ENCODE data around the gene ABCC9.

The ABCC9 gene

GRCh38 chr12:21962236-21962635 is 21.0 kb upstream of the ABCC9 start:
- 100% methylated on average over 4 of the region's 5 CpGs for WGBS (ENCODE audit: insufficient coverage)
- Histone ChIP-seq H3K36me3 (ENCODE audit: control insufficient read depth in 4 of 4, insufficient read depth in 4 of 4, low read length in 3 of 4) (no peaks in the 10 kb centered on the region), H3K4me3 (ENCODE audit: control insufficient read depth in 1 of 7, extremely low read depth in 1 of 7, insufficient read depth in 4 of 7, low read depth in 2 of 7, low read length in 6 of 7) (no peak overlapping the region), H3K9me3 (ENCODE audit: control extremely low read depth in 1 of 5, control insufficient read depth in 4 of 5, insufficient read depth in 2 of 5, low read depth in 1 of 5, low read length in 4 of 5) (peaks cover 0 to 3% (median 2%) of the 10 kb centered on the region in 5 experiments), H3K27me3 (replicated peaks in 2 of 5; ENCODE audit: control insufficient read depth in 4 of 5, insufficient read depth in 5 of 5, low read length in 4 of 5) (no peaks in the 10 kb centered on the region), H3K4me1 (ENCODE audit: control extremely low read depth in 1 of 4, control insufficient read depth in 4 of 4, insufficient read depth in 4 of 4, low read length in 3 of 4) (no peaks in the 10 kb centered on the region), H3K27ac (ENCODE audit: insufficient read depth in 1 of 2, low read depth in 1 of 2, low read length in 2 of 2, poor library complexity in 1 of 2, severe bottlenecking in 2 of 2) (no peak overlapping the region)
- ChIA-PET CTCF (no interaction called here), POLR2A (no interaction called here)
- no peak for DNase-seq

- Histone ChIP-seq H3K36me3 (ENCODE audit: control insufficient read depth in 4 of 4, insufficient read depth in 4 of 4, low read length in 3 of 4) (no peaks in the 10 kb centered on the region), H3K4me1 (ENCODE audit: control extremely low read depth in 1 of 4, control insufficient read depth in 4 of 4, insufficient read depth in 4 of 4, low read length in 3 of 4) (no peaks in the 10 kb centered on the region), H3K9me3 (ENCODE audit: control extremely low read depth in 1 of 5, control insufficient read depth in 4 of 5, insufficient read depth in 2 of 5, low read depth in 1 of 5, low read length in 4 of 5) (peaks cover 0 to 26% (median 7%) of the 10 kb centered on the region in 5 experiments), H3K27me3 (replicated peaks in 2 of 5; ENCODE audit: control insufficient read depth in 4 of 5, insufficient read depth in 5 of 5, low read length in 4 of 5) (peaks cover 0 to 2% (median 0%) of the 10 kb centered on the region in 5 experiments), H3K4me3 (ENCODE audit: control insufficient read depth in 1 of 7, extremely low read depth in 1 of 7, insufficient read depth in 4 of 7, low read depth in 2 of 7, low read length in 6 of 7) (no peak overlapping the region), H3K27ac (ENCODE audit: insufficient read depth in 1 of 2, low read depth in 1 of 2, low read length in 2 of 2, poor library complexity in 1 of 2, severe bottlenecking in 2 of 2) (no peak overlapping the region)
- ChIA-PET POLR2A (no interaction called here), CTCF (no interaction called here)
- no peak for DNase-seq
- no CpG with 5 or more reads among the region's 1 CpG for WGBS (ENCODE audit: insufficient coverage)
Observed at GRCh38 chr12:21950649-21951048, 9.4 kb upstream of the ABCC9 start.

GRCh38 chr12:21949036-21949435 is 7.8 kb upstream of the ABCC9 start:
- Histone ChIP-seq H3K27ac (ENCODE audit: insufficient read depth in 1 of 2, low read depth in 1 of 2, low read length in 2 of 2, poor library complexity in 1 of 2, severe bottlenecking in 2 of 2) (no peak overlapping the region), H3K4me3 (ENCODE audit: control insufficient read depth in 1 of 7, extremely low read depth in 1 of 7, insufficient read depth in 4 of 7, low read depth in 2 of 7, low read length in 6 of 7) (no peak overlapping the region), H3K36me3 (ENCODE audit: control insufficient read depth in 4 of 4, insufficient read depth in 4 of 4, low read length in 3 of 4) (no peaks in the 10 kb centered on the region), H3K9me3 (ENCODE audit: control extremely low read depth in 1 of 5, control insufficient read depth in 4 of 5, insufficient read depth in 2 of 5, low read depth in 1 of 5, low read length in 4 of 5) (peaks cover 0 to 29% (median 7%) of the 10 kb centered on the region in 5 experiments), H3K27me3 (replicated peaks in 2 of 5; ENCODE audit: control insufficient read depth in 4 of 5, insufficient read depth in 5 of 5, low read length in 4 of 5) (peaks cover 0 to 2% (median 0%) of the 10 kb centered on the region in 5 experiments), H3K4me1 (ENCODE audit: control extremely low read depth in 1 of 4, control insufficient read depth in 4 of 4, insufficient read depth in 4 of 4, low read length in 3 of 4) (no peaks in the 10 kb centered on the region)
- no CpG with 5 or more reads among the region's 1 CpG for WGBS (ENCODE audit: insufficient coverage)
- ChIA-PET POLR2A (no interaction called here), CTCF (no interaction called here)
- no peak for DNase-seq

GRCh38 chr12:21946983-21947382 is 5.8 kb upstream of the ABCC9 start:
- CTCF ChIA-PET = interaction anchor here (1.2 kb wide), 1 partner anchor 10 kb away, joined by 5 read pairs; no protein-coding TSS in a partner anchor

GRCh38 chr12:21945002-21945401 is 3.8 kb upstream of the ABCC9 start:
- CTCF ChIA-PET = no interaction called here
- Histone ChIP-seq H3K27me3 (replicated peaks in 2 of 5; ENCODE audit: control insufficient read depth in 4 of 5, insufficient read depth in 5 of 5, low read length in 4 of 5) (peaks cover 14 to 40% (median 18%) of the 10 kb centered on the region in 5 experiments), H3K4me3 (ENCODE audit: control insufficient read depth in 1 of 7, extremely low read depth in 1 of 7, insufficient read depth in 4 of 7, low read depth in 2 of 7, low read length in 6 of 7) (no peak overlapping the region), H3K4me1 (ENCODE audit: control extremely low read depth in 1 of 4, control insufficient read depth in 4 of 4, insufficient read depth in 4 of 4, low read length in 3 of 4) (peaks cover 4 to 17% (median 14%) of the 10 kb centered on the region in 4 experiments), H3K9me3 (ENCODE audit: control extremely low read depth in 1 of 5, control insufficient read depth in 4 of 5, insufficient read depth in 2 of 5, low read depth in 1 of 5, low read length in 4 of 5) (peaks cover 0 to 26% (median 7%) of the 10 kb centered on the region in 5 experiments), H3K36me3 (ENCODE audit: control insufficient read depth in 4 of 4, insufficient read depth in 4 of 4, low read length in 3 of 4) (no peaks in the 10 kb centered on the region), H3K27ac (ENCODE audit: insufficient read depth in 1 of 2, low read depth in 1 of 2, low read length in 2 of 2, poor library complexity in 1 of 2, severe bottlenecking in 2 of 2) (no peak overlapping the region)
- no peak for DNase-seq
- POLR2A ChIA-PET = no interaction called here
- no CpG with 5 or more reads among the region's 4 CpGs for WGBS (ENCODE audit: insufficient coverage)

More at GRCh38 chr12:21946983-21947382, 5.8 kb upstream of the ABCC9 start:
- Histone ChIP-seq H3K4me3 (ENCODE audit: control insufficient read depth in 1 of 7, extremely low read depth in 1 of 7, insufficient read depth in 4 of 7, low read depth in 2 of 7, low read length in 6 of 7) (no peak overlapping the region), H3K36me3 (ENCODE audit: control insufficient read depth in 4 of 4, insufficient read depth in 4 of 4, low read length in 3 of 4) (no peaks in the 10 kb centered on the region), H3K27me3 (replicated peaks in 2 of 5; ENCODE audit: control insufficient read depth in 4 of 5, insufficient read depth in 5 of 5, low read length in 4 of 5) (peaks cover 4 to 20% (median 7%) of the 10 kb centered on the region in 5 experiments), H3K4me1 (ENCODE audit: control extremely low read depth in 1 of 4, control insufficient read depth in 4 of 4, insufficient read depth in 4 of 4, low read length in 3 of 4) (peaks cover 0 to 2% (median 1%) of the 10 kb centered on the region in 4 experiments), H3K27ac (ENCODE audit: insufficient read depth in 1 of 2, low read depth in 1 of 2, low read length in 2 of 2, poor library complexity in 1 of 2, severe bottlenecking in 2 of 2) (no peak overlapping the region), H3K9me3 (ENCODE audit: control extremely low read depth in 1 of 5, control insufficient read depth in 4 of 5, insufficient read depth in 2 of 5, low read depth in 1 of 5, low read length in 4 of 5) (peaks cover 0 to 34% (median 7%) of the 10 kb centered on the region in 5 experiments)
- DNase-seq = no peak
- POLR2A ChIA-PET = no interaction called here

GRCh38 chr12:21942377-21942703 is 1.1 kb upstream of the ABCC9 start:
- peak in 1 of 3 donors; percentile 4 for DNase-seq
- H3K27ac ChIP-seq (ENCODE audit: insufficient read depth in 1 of 2, low read depth in 1 of 2, low read length in 2 of 2, poor library complexity in 1 of 2, severe bottlenecking in 2 of 2) = no peak overlapping the region
- peaks cover 21 to 65% (median 33%) of the 10 kb centered on the region in 5 experiments for H3K27me3 ChIP-seq (replicated peaks in 2 of 5; ENCODE audit: control insufficient read depth in 4 of 5, insufficient read depth in 5 of 5, low read length in 4 of 5)
- ChIA-PET CTCF (no interaction called here), POLR2A (no interaction called here)
- H3K36me3 ChIP-seq (ENCODE audit: control insufficient read depth in 4 of 4, insufficient read depth in 4 of 4, low read length in 3 of 4) = no peaks in the 10 kb centered on the region
- peaks cover 0 to 23% (median 7%) of the 10 kb centered on the region in 5 experiments for H3K9me3 ChIP-seq (ENCODE audit: control extremely low read depth in 1 of 5, control insufficient read depth in 4 of 5, insufficient read depth in 2 of 5, low read depth in 1 of 5, low read length in 4 of 5)
- 40% methylated on average over 11 of the region's 11 CpGs for WGBS (ENCODE audit: insufficient coverage)
- H3K4me3 ChIP-seq (ENCODE audit: control insufficient read depth in 1 of 7, extremely low read depth in 1 of 7, insufficient read depth in 4 of 7, low read depth in 2 of 7, low read length in 6 of 7) = no peak overlapping the region
- H3K4me1 ChIP-seq (ENCODE audit: control extremely low read depth in 1 of 4, control insufficient read depth in 4 of 4, insufficient read depth in 4 of 4, low read length in 3 of 4) = peaks cover 4 to 17% (median 14%) of the 10 kb centered on the region in 4 experiments

- Histone ChIP-seq H3K4me3 (ENCODE audit: control insufficient read depth in 1 of 7, extremely low read depth in 1 of 7, insufficient read depth in 4 of 7, low read depth in 2 of 7, low read length in 6 of 7) (peak overlapping the region in 6 of 7 experiments; percentile 12 to 72 (median 44)), H3K27me3 (replicated peaks in 2 of 5; ENCODE audit: control insufficient read depth in 4 of 5, insufficient read depth in 5 of 5, low read length in 4 of 5) (peaks cover 26 to 67% (median 36%) of the 10 kb centered on the region in 5 experiments), H3K27ac (ENCODE audit: insufficient read depth in 1 of 2, low read depth in 1 of 2, low read length in 2 of 2, poor library complexity in 1 of 2, severe bottlenecking in 2 of 2) (no peak overlapping the region), H3K9me3 (ENCODE audit: control extremely low read depth in 1 of 5, control insufficient read depth in 4 of 5, insufficient read depth in 2 of 5, low read depth in 1 of 5, low read length in 4 of 5) (peaks cover 0 to 18% (median 7%) of the 10 kb centered on the region in 5 experiments), H3K4me1 (ENCODE audit: control extremely low read depth in 1 of 4, control insufficient read depth in 4 of 4, insufficient read depth in 4 of 4, low read length in 3 of 4) (peaks cover 4 to 17% (median 14%) of the 10 kb centered on the region in 4 experiments), H3K36me3 (ENCODE audit: control insufficient read depth in 4 of 4, insufficient read depth in 4 of 4, low read length in 3 of 4) (no peaks in the 10 kb centered on the region)
- POLR2A ChIA-PET = no interaction called here
- peak; percentile 5 to 39 (median 29) for DNase-seq
- WGBS (ENCODE audit: insufficient coverage) = 4% methylated on average over 50 of the region's 51 CpGs
- CTCF ChIA-PET = no interaction called here
Observed at GRCh38 chr12:21941506-21942376, 515 bp upstream of the ABCC9 start.
